Neutrophil (primary cell): ENCODE data around the gene MASP1.

Experiments used
- H3K27ac ChIP-seq: fragments of 200-600 bp; sonication (generic); 2 replicates; pipeline ENCODE4 v1.5.1; 2016; ENCODE audit warnings: mild to moderate bottlenecking, moderate library complexity
- H3K27me3 ChIP-seq: fragments of 200-600 bp; sonication (generic); 2 replicates; pipeline ENCODE4 v1.6.0; 2016; ENCODE audit warnings: mild to moderate bottlenecking
- H3K36me3 ChIP-seq: fragments of 200-600 bp; sonication (generic); 2 replicates; pipeline ENCODE4 v1.5.1; 2017
- H3K4me1 ChIP-seq, 2 experiments: fragments of 200-600 bp in 1 of 2; sonication (generic) in 1 of 2; 1 replicate in 1 of 2; 2 replicates in 1 of 2; pipeline versions ENCODE4 v1.5.1 to v1.6.1; 2013 to 2016; ENCODE audit warnings: low read depth in 1 of 2, low read length in 1 of 2, mild to moderate bottlenecking in 1 of 2, moderate library complexity in 1 of 2; ENCODE audit not compliant: control insufficient read depth in 1 of 2, insufficient read depth in 1 of 2
- H3K4me3 ChIP-seq, 2 experiments: fragments of 200-600 bp in 1 of 2; sonication (generic) in 1 of 2; 1 replicate in 1 of 2; 2 replicates in 1 of 2; pipeline ENCODE4 v1.5.1; 2013 to 2016; ENCODE audit warnings: low read depth in 1 of 2, low read length in 1 of 2, mild to moderate bottlenecking in 1 of 2, moderate library complexity in 1 of 2
- H3K9me3 ChIP-seq: fragments of 200-600 bp; sonication (generic); 2 replicates; pipeline ENCODE4 v1.5.1; 2016
- TF ChIP-seq, protein P1 (sequence below): fragments of 200-600 bp; sonication (generic); IDR thresholded peaks from 2 replicates; pipeline ENCODE4 v1.5.1; 2016; ENCODE audit warnings: antibody characterized with exemption

Gene MASP1

DNA sequence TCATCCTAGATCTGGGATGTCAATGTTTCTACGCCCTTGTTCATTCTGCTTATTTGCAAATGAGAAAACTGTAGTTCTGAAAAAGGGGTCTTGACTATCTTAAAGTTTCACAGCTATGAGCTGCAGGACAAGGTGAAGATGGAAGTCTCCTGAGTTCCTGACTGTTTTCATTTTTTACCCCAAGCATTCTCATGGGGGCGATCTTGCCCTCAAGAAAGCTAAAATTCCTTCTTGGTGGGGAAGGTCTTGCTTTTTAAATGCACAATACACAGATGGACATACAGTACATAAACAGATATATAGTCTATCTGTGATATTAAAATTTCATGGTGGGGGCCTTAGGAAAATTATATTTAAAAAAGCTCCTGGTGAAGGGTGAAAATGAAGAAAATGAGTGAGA, 32.4 kb downstream of the MASP1 start:
- Histone ChIP-seq H3K4me3 (no peak overlapping the region), H3K4me1 (no peaks in the 10 kb centered on the region), H3K27me3 (no peaks in the 10 kb centered on the region), H3K9me3 (no peaks in the 10 kb centered on the region), H3K36me3 (no peaks in the 10 kb centered on the region), H3K27ac (no peak overlapping the region)
- TF ChIP-seq, protein P1, sequence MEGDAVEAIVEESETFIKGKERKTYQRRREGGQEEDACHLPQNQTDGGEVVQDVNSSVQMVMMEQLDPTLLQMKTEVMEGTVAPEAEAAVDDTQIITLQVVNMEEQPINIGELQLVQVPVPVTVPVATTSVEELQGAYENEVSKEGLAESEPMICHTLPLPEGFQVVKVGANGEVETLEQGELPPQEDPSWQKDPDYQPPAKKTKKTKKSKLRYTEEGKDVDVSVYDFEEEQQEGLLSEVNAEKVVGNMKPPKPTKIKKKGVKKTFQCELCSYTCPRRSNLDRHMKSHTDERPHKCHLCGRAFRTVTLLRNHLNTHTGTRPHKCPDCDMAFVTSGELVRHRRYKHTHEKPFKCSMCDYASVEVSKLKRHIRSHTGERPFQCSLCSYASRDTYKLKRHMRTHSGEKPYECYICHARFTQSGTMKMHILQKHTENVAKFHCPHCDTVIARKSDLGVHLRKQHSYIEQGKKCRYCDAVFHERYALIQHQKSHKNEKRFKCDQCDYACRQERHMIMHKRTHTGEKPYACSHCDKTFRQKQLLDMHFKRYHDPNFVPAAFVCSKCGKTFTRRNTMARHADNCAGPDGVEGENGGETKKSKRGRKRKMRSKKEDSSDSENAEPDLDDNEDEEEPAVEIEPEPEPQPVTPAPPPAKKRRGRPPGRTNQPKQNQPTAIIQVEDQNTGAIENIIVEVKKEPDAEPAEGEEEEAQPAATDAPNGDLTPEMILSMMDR, result no peak

DNA sequence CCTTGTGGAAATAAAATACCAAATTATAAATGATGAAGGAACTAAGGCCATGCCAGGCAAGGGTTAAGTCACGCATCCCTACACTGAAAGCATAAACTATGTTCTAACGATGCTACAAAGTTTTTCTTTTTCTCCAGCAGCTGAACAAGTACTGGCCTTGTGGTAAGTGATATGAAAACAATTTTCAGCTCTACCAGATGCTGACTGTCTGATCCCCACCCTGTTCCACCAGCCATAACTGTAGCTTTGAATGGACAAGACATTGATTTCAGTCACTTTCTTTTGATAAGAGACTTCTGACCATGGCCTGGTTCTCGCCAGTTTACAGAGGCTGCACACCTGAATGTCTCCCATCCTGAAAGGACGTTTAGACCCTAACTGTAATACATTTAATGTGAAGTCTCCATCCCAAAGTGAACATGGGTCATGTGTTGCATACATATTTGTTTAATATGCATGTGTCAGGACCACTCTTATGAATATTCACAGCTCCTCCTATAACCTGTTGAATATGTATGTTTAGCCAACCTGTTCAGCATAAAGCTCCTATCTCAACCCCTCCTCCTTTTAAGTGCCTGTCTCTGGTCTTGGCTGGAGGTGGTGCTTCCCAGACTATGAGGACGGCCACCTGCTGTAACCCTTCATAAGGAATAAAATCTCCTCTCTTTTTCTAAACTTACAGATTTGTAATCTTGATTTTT, 33.4 kb downstream of the MASP1 start:
- no peak overlapping the region for H3K4me3 ChIP-seq

DNA sequence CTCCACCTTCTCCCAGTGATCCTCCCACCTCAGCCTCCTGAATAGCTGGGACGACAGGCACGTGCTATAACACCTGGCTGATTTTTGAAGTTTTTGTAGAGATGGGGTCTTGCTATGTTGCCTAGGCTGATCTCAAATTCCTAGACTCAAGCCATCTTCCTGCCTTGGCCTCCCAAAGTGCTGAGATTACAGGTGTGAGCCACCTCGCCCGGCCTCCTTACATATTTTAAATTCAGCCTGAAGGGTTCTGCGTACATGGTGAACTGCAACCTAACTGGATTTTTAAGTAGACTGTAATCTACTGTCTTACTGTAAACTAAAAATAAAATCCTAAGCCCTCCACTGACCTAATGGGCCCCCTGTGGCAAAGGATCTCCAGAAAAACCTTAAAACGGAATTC, 34.1 kb downstream of the MASP1 start:
- Histone ChIP-seq H3K9me3 (no peaks in the 10 kb centered on the region), H3K4me1 (no peaks in the 10 kb centered on the region), H3K27ac (no peak overlapping the region), H3K4me3 (no peak overlapping the region), H3K36me3 (no peaks in the 10 kb centered on the region), H3K27me3 (no peaks in the 10 kb centered on the region)
- TF ChIP-seq, protein P1, result no peak

More for the DNA sequence above, 33.4 kb downstream of the MASP1 start:
- Histone ChIP-seq H3K27me3 (no peaks in the 10 kb centered on the region), H3K36me3 (no peaks in the 10 kb centered on the region), H3K9me3 (no peaks in the 10 kb centered on the region), H3K4me1 (no peaks in the 10 kb centered on the region), H3K27ac (no peak overlapping the region)
- TF ChIP-seq, protein P1, result no peak

GRCh38 chr3:187256051-187256616, 35.4 kb downstream of the MASP1 start:
- Histone ChIP-seq H3K4me3 (no peak overlapping the region), H3K27me3 (no peaks in the 10 kb centered on the region), H3K9me3 (no peaks in the 10 kb centered on the region), H3K36me3 (no peaks in the 10 kb centered on the region), H3K4me1 (no peaks in the 10 kb centered on the region), H3K27ac (no peak overlapping the region)
- TF ChIP-seq, protein P1, result no peak

GRCh38 chr3:187255314-187255713, 36.2 kb downstream of the MASP1 start:
- Histone ChIP-seq H3K27ac (no peak overlapping the region), H3K4me1 (no peaks in the 10 kb centered on the region)
- TF ChIP-seq, protein P1, result no peak

More at GRCh38 chr3:187255314-187255713, 36.2 kb downstream of the MASP1 start:
- H3K36me3 ChIP-seq, result no peaks in the 10 kb centered on the region
- no peaks in the 10 kb centered on the region for H3K9me3 ChIP-seq
- no peak overlapping the region for H3K4me3 ChIP-seq
- H3K27me3 ChIP-seq, result no peaks in the 10 kb centered on the region
